Measurements from ENCODE around the gene TMEM255B. TPM values are rescaled to one million over a fixed set of nuclear protein-coding genes. Genes with fewer than 3 reads are reported as not detected.

Gene TMEM255B
- total and polyA plus RNA-seq, 2 donors (not counting 3 experiments of a cell fraction or from before 2014, with no cell fraction given) = 105 to 121 TPM

- Histone ChIP-seq H3K9me3 (replicated peaks; ENCODE audit: control insufficient read depth, insufficient read depth, low read length) (no peaks in the 10 kb centered on the region), H3K27me3 (ENCODE audit: control insufficient read depth in 2 of 2, insufficient read depth in 2 of 2, low read length in 2 of 2) (peaks cover 3 to 12% of the 10 kb centered on the region in 2 experiments), H3K27ac (ENCODE audit: insufficient read depth, low read depth, low read length) (no peak overlapping the region), H4K20me1 (replicated peaks; ENCODE audit: control insufficient read depth, extremely low read depth, insufficient read depth, low read length) (no peaks in the 10 kb centered on the region), H3K4me1 (ENCODE audit: control insufficient read depth, extremely low read depth, insufficient read depth, low read length) (peaks cover 11% of the 10 kb centered on the region), H2AFZ (ENCODE audit: low read depth, low read length) (no peak overlapping the region), H3K9ac (replicated peaks; ENCODE audit: extremely low read depth, insufficient read depth, low read length) (no peak overlapping the region), H3K4me3 (replicated peaks in 1 of 3; ENCODE audit: insufficient read depth in 1 of 3, low read depth in 1 of 3, low read length in 3 of 3) (no peak overlapping the region), H3K9me1 (replicated peaks; ENCODE audit: control insufficient read depth, extremely low read depth, insufficient read depth, low read length) (no peaks in the 10 kb centered on the region), H3K79me2 (ENCODE audit: control insufficient read depth, insufficient read depth, low read length) (no peaks in the 10 kb centered on the region), H3K36me3 (ENCODE audit: control insufficient read depth in 2 of 2, extremely low read depth in 1 of 2, insufficient read depth in 2 of 2, low read length in 2 of 2) (no peaks in the 10 kb centered on the region), H3K4me2 (ENCODE audit: insufficient read depth, low read length) (no peak overlapping the region)
- TF ChIP-seq JUN (IDR thresholded peaks at IDR 0.05; ENCODE audit: borderline replicate concordance, insufficient read depth, insufficient read length, low read depth) (no peak), GATA2 (IDR thresholded peaks at IDR 0.05; ENCODE audit: insufficient read depth, insufficient read length, low read depth, low read length) (no peak), FOS (IDR thresholded peaks at IDR 0.05; ENCODE audit: borderline replicate concordance, insufficient read depth, low read length) (no peak), POLR2AphosphoS5 (IDR thresholded peaks at IDR 0.05; ENCODE audit: insufficient read depth, low read depth, low read length) (no peak), EZH2 (IDR thresholded peaks at IDR 0.05; ENCODE audit: borderline replicate concordance, low read depth, low read length, severe bottlenecking) (no peak), CTCF (IDR thresholded peaks at IDR 0.05; ENCODE audit: extremely low read depth in 1 of 2, insufficient read depth in 1 of 2, low read depth in 1 of 2, low read length in 2 of 2) (no peak), MAX (IDR thresholded peaks at IDR 0.05; ENCODE audit: insufficient read depth, insufficient read length) (no peak), POLR2A (IDR thresholded peaks at IDR 0.05; ENCODE audit: low read depth, low read length) (no peak), MYC (IDR thresholded peaks at IDR 0.05; ENCODE audit: low read depth, low read length) (no peak)
- ChIA-PET CTCF (no interaction called here), POLR2A (no interaction called here)
- BruUV-seq (replicated peaks) = no TSS peak
- DNase-seq (ENCODE audit: low read depth, low spot score) (peak; percentile 41), FAIRE-seq (no peak)
- dilution Hi-C loops (cut with MboI; ENCODE audit: extremely low pct_ligation_motif_present, low sequenced_read_pairs) = no loop called here
- intact Hi-C loops (cut with micrococcal nuclease) = loop anchor here (5.0 kb wide), 1 partner anchor 76 kb away; no protein-coding TSS in a partner anchor
Measured at GRCh38 chr13:113860665-113861432, 101.8 kb downstream of the TMEM255B start.
